IMR-90 (cell line): ENCODE results near the gene PDGFC.

ENCODE experiments used
- BHLHE40 ChIP-seq: fragments of 150-350 bp; IDR thresholded peaks from 2 replicates; pipeline ENCODE4 v1.6.1; 2016; ENCODE audit warnings: mild to moderate bottlenecking, low read depth, low read length
- CHD1 ChIP-seq: IDR thresholded peaks from 2 replicates; pipeline ENCODE4 v1.6.1; 2012; ENCODE audit warnings: low read depth, low read length, improper control_type of control experiment
- CTCF ChIP-seq: conservative IDR thresholded peaks from 2 replicates; pipeline ENCODE4 v1.5.1; 2012; ENCODE audit warnings: mild to moderate bottlenecking, low read depth, low read length, improper control_type of control experiment
- FOS ChIP-seq: fragments of 150-350 bp; IDR thresholded peaks from 2 replicates; pipeline ENCODE4 v1.6.1; 2016; ENCODE audit warnings: low read depth, low read length
- MAFK ChIP-seq: IDR thresholded peaks from 2 replicates; pipeline ENCODE4 v1.6.1; 2012; ENCODE audit warnings: low read depth, low read length, improper control_type of control experiment
- MAZ ChIP-seq: IDR thresholded peaks from 2 replicates; pipeline ENCODE4 v1.6.1; 2012; ENCODE audit warnings: low read depth, mild to moderate bottlenecking, low read length, improper control_type of control experiment, moderate library complexity, borderline replicate concordance
- MXI1 ChIP-seq: IDR thresholded peaks from 2 replicates; pipeline ENCODE4 v1.6.1; 2012; ENCODE audit warnings: low read depth, mild to moderate bottlenecking, low read length, moderate library complexity, borderline replicate concordance
- NFE2L2 ChIP-seq: fragments of 150-350 bp; IDR thresholded peaks from 2 replicates; pipeline ENCODE4 v1.6.1; 2016; ENCODE audit warnings: low read depth, mild to moderate bottlenecking, low read length
- POLR2A ChIP-seq: IDR thresholded peaks from 2 replicates; pipeline ENCODE4 v1.6.1; 2012; ENCODE audit warnings: mild to moderate bottlenecking, low read depth, low read length
- RAD21 ChIP-seq: IDR thresholded peaks from 2 replicates; pipeline ENCODE4 v1.6.1; 2012; ENCODE audit warnings: low read length, improper control_type of control experiment
- RCOR1 ChIP-seq: IDR thresholded peaks from 2 replicates; pipeline ENCODE4 v1.6.1; 2012; ENCODE audit warnings: mild to moderate bottlenecking, low read length, improper control_type of control experiment; ENCODE audit not compliant: insufficient replicate concordance
- RFX5 ChIP-seq: IDR thresholded peaks from 2 replicates; pipeline ENCODE4 v1.8.0; 2012; ENCODE audit warnings: low read depth, mild to moderate bottlenecking, low read length, moderate library complexity
- SMC3 ChIP-seq: fragments of 150-350 bp; IDR thresholded peaks from 2 replicates; pipeline ENCODE4 v1.6.1; 2016; ENCODE audit warnings: low read depth, mild to moderate bottlenecking, antibody characterized with exemption, low read length, moderate library complexity
- USF2 ChIP-seq: fragments of 150-350 bp; IDR thresholded peaks from 2 replicates; pipeline ENCODE4 v1.6.1; 2017; ENCODE audit warnings: mild to moderate bottlenecking, antibody characterized with exemption, low read length, low read depth

GRCh38 chr4:156771171-156771837, 200.3 kb downstream of the PDGFC start:
- TF ChIP-seq RCOR1 = no peak
- TF ChIP-seq CTCF = no peak
- TF ChIP-seq BHLHE40 = no peak
- no peak for TF ChIP-seq RFX5
- no peak for TF ChIP-seq MAZ
- no peak for TF ChIP-seq NFE2L2
- no peak for TF ChIP-seq POLR2A
- TF ChIP-seq MAFK = no peak
- TF ChIP-seq RAD21 = no peak
- no peak for TF ChIP-seq MXI1
- TF ChIP-seq SMC3 = no peak
- no peak for TF ChIP-seq USF2
- no peak for TF ChIP-seq CHD1
- TF ChIP-seq FOS = no peak
